HepG2 (cell line): ENCODE measurements around the gene RER1. TPM values are rescaled to one million over a fixed set of nuclear protein-coding genes. Genes with fewer than 3 reads are reported as not detected.

Experiments used
- AGO1 ChIP-seq: fragments of 200-400 bp; formaldehyde crosslinking; IDR thresholded peaks from 2 replicates; pipeline ENCODE4 v1.6.1; 2017; ENCODE audit warnings: mild to moderate bottlenecking, low read depth, low read length, moderate library complexity; ENCODE audit not compliant: poor library complexity, severe bottlenecking
- CAMTA2 ChIP-seq: sonication (generic); formaldehyde crosslinking; IDR thresholded peaks from 2 replicates; pipeline ENCODE4 v1.4.0; 2020; ENCODE audit warnings: mild to moderate bottlenecking, missing genetic modification reagents, borderline replicate concordance
- CHCHD3 ChIP-seq: sonication (generic); formaldehyde crosslinking; IDR thresholded peaks from 2 replicates; pipeline ENCODE4 v1.8.0; 2022; ENCODE audit warnings: mild to moderate bottlenecking, missing genetic modification reagents, moderate library complexity
- GABPA ChIP-seq, 2 experiments: IDR thresholded peaks; 2 replicates each; pipeline ENCODE4 v1.6.1; 2011 to 2016; ENCODE audit warnings: low read depth in 2 of 2, low read length in 1 of 2, missing biosample characterization in 1 of 2, missing genetic modification characterization in 1 of 2
- GATAD2A ChIP-seq: IDR thresholded peaks from 2 replicates; pipeline ENCODE4 v1.6.1; 2016
- HOXA9 ChIP-seq: sonication (generic); formaldehyde crosslinking; IDR thresholded peaks from 2 replicates; pipeline ENCODE4 v1.8.1; 2022; ENCODE audit warnings: missing genetic modification reagents, mild to moderate bottlenecking, moderate library complexity, borderline replicate concordance
- KDM3A ChIP-seq: IDR thresholded peaks from 2 replicates; pipeline ENCODE4 v1.6.1; 2018; ENCODE audit warnings: low read depth, missing compliant biosample characterization
- MXD4 ChIP-seq: IDR thresholded peaks from 2 replicates; pipeline ENCODE4 v1.6.1; 2016; ENCODE audit warnings: mild to moderate bottlenecking, missing biosample characterization, missing genetic modification reagents
- NCOA1 ChIP-seq: sonication (generic); formaldehyde crosslinking; IDR thresholded peaks from 2 replicates; pipeline ENCODE4 v1.9.0; 2021; ENCODE audit warnings: missing genetic modification reagents
- NCOA5 ChIP-seq: sonication (generic); formaldehyde crosslinking; IDR thresholded peaks from 2 replicates; pipeline ENCODE4 v1.4.0; 2020; ENCODE audit warnings: missing genetic modification reagents
- REL ChIP-seq: sonication (generic); formaldehyde crosslinking; conservative IDR thresholded peaks from 2 replicates; pipeline ENCODE4 v1.8.0; 2022; ENCODE audit warnings: mild to moderate bottlenecking, missing genetic modification reagents, moderate library complexity
- SMARCC2 ChIP-seq: fragments of 450-650 bp; IDR thresholded peaks from 2 replicates; pipeline ENCODE4 v1.6.1; 2017; ENCODE audit warnings: antibody characterized with exemption, mild to moderate bottlenecking
- SOX5 ChIP-seq: IDR thresholded peaks from 2 replicates; pipeline ENCODE4 v1.6.1; 2016; ENCODE audit warnings: borderline replicate concordance
- XRCC5 ChIP-seq: fragments of 200-400 bp; formaldehyde crosslinking; optimal IDR thresholded peaks from 2 replicates; pipeline ENCODE3; 2017; ENCODE audit warnings: mild to moderate bottlenecking, low read length
- ZFP41 ChIP-seq: sonication (generic); formaldehyde crosslinking; IDR thresholded peaks from 2 replicates; pipeline ENCODE4 v1.4.0; 2020; ENCODE audit warnings: mild to moderate bottlenecking, missing genetic modification reagents, borderline replicate concordance
- ZNF747 ChIP-seq: sonication (generic); formaldehyde crosslinking; IDR thresholded peaks from 2 replicates; pipeline ENCODE4 v1.8.1; 2023; ENCODE audit warnings: missing genetic modification reagents, mild to moderate bottlenecking, borderline replicate concordance
- polyA plus RNA-seq, 8 experiments: library from polyadenylated mRNA; depleted of rRNA in 3 of 8; stranded (reverse) in 7 of 8; unstranded in 1 of 8; fragments of >200 nt; fragmentation: Illumina TruSeq in 4 of 8; extraction: Trizol in 4 of 8; gene quantifications; 2 replicates each; pipeline versions ENCODE4 v1.2.1 to v1.2.3, GENCODE V29; 2011 to 2016; ENCODE audit warnings: low read depth in 4 of 8, missing spikeins in 1 of 8, mixed read lengths in 1 of 8; ENCODE audit not compliant: insufficient read depth in 1 of 8
- total RNA-seq, 5 experiments: library from RNA; depleted of rRNA; stranded (reverse); fragments of >200 nt; fragmentation: Illumina TruSeq; extraction: Trizol; gene quantifications; 2 replicates each; pipeline ENCODE4 v1.2.3, GENCODE V29; 2016; ENCODE audit warnings: low read depth in 1 of 5
- TF ChIP-seq, protein P1 (sequence below): sonication (generic); formaldehyde crosslinking; IDR thresholded peaks from 2 replicates; pipeline ENCODE4 v1.5.0; 2020; ENCODE audit warnings: mild to moderate bottlenecking, missing genetic modification reagents
- TF ChIP-seq, protein P2 (sequence below): sonication (generic); formaldehyde crosslinking; IDR thresholded peaks from 2 replicates; pipeline ENCODE4 v1.8.0; 2022; ENCODE audit warnings: missing genetic modification reagents, mild to moderate bottlenecking, borderline replicate concordance
- TF ChIP-seq, protein P3 (sequence below): sonication (generic); formaldehyde crosslinking; IDR thresholded peaks from 2 replicates; pipeline ENCODE4 v1.4.0; 2020; ENCODE audit warnings: missing genetic modification reagents
- TF ChIP-seq, protein P4 (sequence below), 2 experiments: fragments of 450-650 bp in 1 of 2; sonication (generic) in 1 of 2; formaldehyde crosslinking; IDR thresholded peaks; 2 replicates each; pipeline versions ENCODE4 v1.5.0 to v1.8.0; 2020 to 2022; ENCODE audit warnings: mild to moderate bottlenecking in 1 of 2, missing genetic modification reagents in 1 of 2
- TF ChIP-seq, protein P5 (sequence below): sonication (generic); formaldehyde crosslinking; IDR thresholded peaks from 2 replicates; pipeline ENCODE4 v1.4.0; 2020; ENCODE audit warnings: mild to moderate bottlenecking, low read depth, missing genetic modification reagents
- TF ChIP-seq, protein P6 (sequence below): sonication (generic); formaldehyde crosslinking; conservative IDR thresholded peaks from 2 replicates; pipeline ENCODE4 v1.4.0; 2020; ENCODE audit warnings: missing genetic modification reagents

The RER1 gene
- total and polyA plus RNA-seq, 2 of the 13 experiments (the other 11 are each of a cell fraction or from before 2014, with no cell fraction given) = 128 to 164 TPM

DNA sequence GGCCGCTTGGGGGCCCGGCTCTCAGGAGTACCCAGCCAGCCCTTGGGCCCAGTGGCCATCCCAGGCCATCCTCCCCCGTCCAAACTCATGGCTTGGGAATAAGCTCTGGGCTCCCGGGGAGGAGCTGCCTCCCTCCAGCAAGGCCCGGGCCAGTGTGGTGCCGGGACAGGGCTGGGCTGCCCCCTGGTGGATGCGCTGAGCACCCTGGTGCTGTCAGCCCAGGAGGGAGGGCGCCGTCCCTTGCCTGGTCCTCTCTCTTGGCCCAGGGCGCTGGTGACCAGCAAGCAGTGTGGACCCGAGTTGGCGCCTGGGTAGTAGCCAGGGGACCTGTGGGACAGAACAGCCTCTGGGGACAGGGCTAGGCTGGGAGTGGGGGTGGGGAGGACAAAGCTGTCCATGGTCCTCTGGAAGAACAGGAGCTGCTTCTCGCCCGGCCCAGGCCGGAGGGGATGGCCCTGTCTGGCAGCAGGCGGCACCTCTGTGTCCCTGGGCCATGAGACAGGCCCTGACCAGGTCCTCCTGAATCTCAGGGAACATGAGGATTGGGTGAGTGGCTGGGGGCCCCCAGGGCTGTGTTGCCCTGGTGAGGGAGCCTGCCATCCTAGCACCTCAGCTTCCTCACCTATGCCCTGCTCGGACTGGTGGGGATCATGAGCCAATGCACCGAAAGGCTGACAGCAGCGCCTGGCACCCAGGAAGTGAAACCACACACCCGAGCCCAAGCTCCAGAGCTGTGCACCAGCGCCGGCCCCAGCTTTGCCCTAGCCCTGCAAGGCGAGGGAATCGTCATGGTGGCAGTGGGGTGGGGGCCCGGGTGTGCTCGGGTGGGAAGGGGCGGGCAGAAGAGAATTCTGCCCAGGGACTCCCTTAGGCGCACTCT lies 9.7 kb upstream of the RER1 start (continued):
- TF ChIP-seq, protein P1, sequence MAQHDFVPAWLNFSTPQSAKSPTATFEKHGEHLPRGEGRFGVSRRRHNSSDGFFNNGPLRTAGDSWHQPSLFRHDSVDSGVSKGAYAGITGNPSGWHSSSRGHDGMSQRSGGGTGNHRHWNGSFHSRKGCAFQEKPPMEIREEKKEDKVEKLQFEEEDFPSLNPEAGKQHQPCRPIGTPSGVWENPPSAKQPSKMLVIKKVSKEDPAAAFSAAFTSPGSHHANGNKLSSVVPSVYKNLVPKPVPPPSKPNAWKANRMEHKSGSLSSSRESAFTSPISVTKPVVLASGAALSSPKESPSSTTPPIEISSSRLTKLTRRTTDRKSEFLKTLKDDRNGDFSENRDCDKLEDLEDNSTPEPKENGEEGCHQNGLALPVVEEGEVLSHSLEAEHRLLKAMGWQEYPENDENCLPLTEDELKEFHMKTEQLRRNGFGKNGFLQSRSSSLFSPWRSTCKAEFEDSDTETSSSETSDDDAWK (CRISPR knock-in tag) = no peak
- TF ChIP-seq, protein P2, sequence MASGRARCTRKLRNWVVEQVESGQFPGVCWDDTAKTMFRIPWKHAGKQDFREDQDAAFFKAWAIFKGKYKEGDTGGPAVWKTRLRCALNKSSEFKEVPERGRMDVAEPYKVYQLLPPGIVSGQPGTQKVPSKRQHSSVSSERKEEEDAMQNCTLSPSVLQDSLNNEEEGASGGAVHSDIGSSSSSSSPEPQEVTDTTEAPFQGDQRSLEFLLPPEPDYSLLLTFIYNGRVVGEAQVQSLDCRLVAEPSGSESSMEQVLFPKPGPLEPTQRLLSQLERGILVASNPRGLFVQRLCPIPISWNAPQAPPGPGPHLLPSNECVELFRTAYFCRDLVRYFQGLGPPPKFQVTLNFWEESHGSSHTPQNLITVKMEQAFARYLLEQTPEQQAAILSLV (CRISPR knock-in tag) = 0 out of 2 replicates have a peak, but pooled peaks have one; percentile 49
- TF ChIP-seq CHCHD3 (CRISPR knock-in tag) (no peak), ZFP41 (CRISPR knock-in tag) (no peak), GATAD2A (CRISPR knock-in tag) (0 out of 2 replicates have a peak, but pooled peaks have one; percentile 35), NCOA1 (CRISPR knock-in tag) (no peak), SMARCC2 (no peak), MXD4 (CRISPR knock-in tag) (no peak), KDM3A (CRISPR knock-in tag) (no peak), HOXA9 (CRISPR knock-in tag) (no peak), NCOA5 (CRISPR knock-in tag) (no peak), AGO1 (peak; percentile 75), SOX5 (CRISPR knock-in tag) (no peak), REL (CRISPR knock-in tag) (no peak), GABPA (IDR thresholded peaks at IDR 0.05; ENCODE audit: low read depth, low read length) (no peak), GABPA (CRISPR knock-in tag; IDR thresholded peaks at IDR 0.05; ENCODE audit: low read depth) (no peak; the same call in 1 of the 2 replicates), XRCC5 (peak; percentile 85), CAMTA2 (CRISPR knock-in tag) (no peak), ZNF747 (CRISPR knock-in tag) (no peak)
- TF ChIP-seq, protein P3, sequence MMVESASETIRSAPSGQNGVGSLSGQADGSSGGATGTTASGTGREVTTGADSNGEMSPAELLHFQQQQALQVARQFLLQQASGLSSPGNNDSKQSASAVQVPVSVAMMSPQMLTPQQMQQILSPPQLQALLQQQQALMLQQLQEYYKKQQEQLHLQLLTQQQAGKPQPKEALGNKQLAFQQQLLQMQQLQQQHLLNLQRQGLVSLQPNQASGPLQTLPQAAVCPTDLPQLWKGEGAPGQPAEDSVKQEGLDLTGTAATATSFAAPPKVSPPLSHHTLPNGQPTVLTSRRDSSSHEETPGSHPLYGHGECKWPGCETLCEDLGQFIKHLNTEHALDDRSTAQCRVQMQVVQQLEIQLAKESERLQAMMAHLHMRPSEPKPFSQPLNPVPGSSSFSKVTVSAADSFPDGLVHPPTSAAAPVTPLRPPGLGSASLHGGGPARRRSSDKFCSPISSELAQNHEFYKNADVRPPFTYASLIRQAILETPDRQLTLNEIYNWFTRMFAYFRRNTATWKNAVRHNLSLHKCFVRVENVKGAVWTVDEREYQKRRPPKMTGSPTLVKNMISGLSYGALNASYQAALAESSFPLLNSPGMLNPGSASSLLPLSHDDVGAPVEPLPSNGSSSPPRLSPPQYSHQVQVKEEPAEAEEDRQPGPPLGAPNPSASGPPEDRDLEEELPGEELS = no peak
- TF ChIP-seq, protein P4, sequence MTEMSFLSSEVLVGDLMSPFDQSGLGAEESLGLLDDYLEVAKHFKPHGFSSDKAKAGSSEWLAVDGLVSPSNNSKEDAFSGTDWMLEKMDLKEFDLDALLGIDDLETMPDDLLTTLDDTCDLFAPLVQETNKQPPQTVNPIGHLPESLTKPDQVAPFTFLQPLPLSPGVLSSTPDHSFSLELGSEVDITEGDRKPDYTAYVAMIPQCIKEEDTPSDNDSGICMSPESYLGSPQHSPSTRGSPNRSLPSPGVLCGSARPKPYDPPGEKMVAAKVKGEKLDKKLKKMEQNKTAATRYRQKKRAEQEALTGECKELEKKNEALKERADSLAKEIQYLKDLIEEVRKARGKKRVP (CRISPR knock-in tag; IDR thresholded peaks at IDR 0.05) = no peak
- TF ChIP-seq, protein P5, sequence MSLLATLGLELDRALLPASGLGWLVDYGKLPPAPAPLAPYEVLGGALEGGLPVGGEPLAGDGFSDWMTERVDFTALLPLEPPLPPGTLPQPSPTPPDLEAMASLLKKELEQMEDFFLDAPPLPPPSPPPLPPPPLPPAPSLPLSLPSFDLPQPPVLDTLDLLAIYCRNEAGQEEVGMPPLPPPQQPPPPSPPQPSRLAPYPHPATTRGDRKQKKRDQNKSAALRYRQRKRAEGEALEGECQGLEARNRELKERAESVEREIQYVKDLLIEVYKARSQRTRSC (CRISPR knock-in tag) = no peak
- TF ChIP-seq, protein P6, sequence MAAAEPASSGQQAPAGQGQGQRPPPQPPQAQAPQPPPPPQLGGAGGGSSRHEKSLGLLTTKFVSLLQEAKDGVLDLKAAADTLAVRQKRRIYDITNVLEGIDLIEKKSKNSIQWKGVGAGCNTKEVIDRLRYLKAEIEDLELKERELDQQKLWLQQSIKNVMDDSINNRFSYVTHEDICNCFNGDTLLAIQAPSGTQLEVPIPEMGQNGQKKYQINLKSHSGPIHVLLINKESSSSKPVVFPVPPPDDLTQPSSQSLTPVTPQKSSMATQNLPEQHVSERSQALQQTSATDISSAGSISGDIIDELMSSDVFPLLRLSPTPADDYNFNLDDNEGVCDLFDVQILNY = no peak
